Measurements from ENCODE around the gene TANGO2. TPM values are rescaled to one million over a fixed set of nuclear protein-coding genes. Genes with fewer than 3 reads are reported as not detected.

Gene TANGO2
- total and polyA plus RNA-seq, 7 donors, result 20.6 to 73.3 (median 34.9) TPM

GRCh38 chr22:20033045-20033706, 12.3 kb downstream of the TANGO2 start:
- Histone ChIP-seq H3K27me3 (ENCODE audit: insufficient read depth in 3 of 3, low read length in 2 of 3) (no peaks in the 10 kb centered on the region), H3K4me3 (no peak overlapping the region), H3K27ac (peak overlapping the region; percentile 74), H3K36me3 (ENCODE audit: insufficient read depth in 1 of 2, low read depth in 1 of 2) (peaks cover 0 to 25% of the 10 kb centered on the region in 2 donors), H3K9me3 (no peaks in the 10 kb centered on the region), H3K4me1 (peaks cover 32% of the 10 kb centered on the region)
- 27 to 39% (median 37%) methylated on average over 10 to 14 of the region's 14 CpGs for WGBS, 3 donors
- DNase-seq (peak; percentile 61 to 81), ATAC-seq (peak; percentile 74 to 88 (median 80))
- intact Hi-C loops (cut with DNase I), result no loop called here
- no peak for TF ChIP-seq CTCF (IDR thresholded peaks at IDR 0.05)

- Histone ChIP-seq H3K4me1 (peaks cover 22% of the 10 kb centered on the region), H3K27ac (no peak overlapping the region), H3K9me3 (no peaks in the 10 kb centered on the region), H3K36me3 (ENCODE audit: insufficient read depth in 1 of 2, low read depth in 1 of 2) (peaks cover 0 to 35% of the 10 kb centered on the region in 2 donors), H3K27me3 (ENCODE audit: insufficient read depth in 3 of 3, low read length in 2 of 3) (no peaks in the 10 kb centered on the region), H3K4me3 (no peak overlapping the region)
- DNase-seq (no peak), ATAC-seq (no peak)
- intact Hi-C loops (cut with DNase I), result no loop called here
- 71 to 85% (median 78%) methylated on average over 5 of the region's 5 CpGs for WGBS, 3 donors
- TF ChIP-seq CTCF (IDR thresholded peaks at IDR 0.05), result no peak
Measured at GRCh38 chr22:20034143-20034542, 13.2 kb downstream of the TANGO2 start.

- no peaks in the 10 kb centered on the region for H3K9me3 ChIP-seq
- H3K4me1 ChIP-seq, result peaks cover 20% of the 10 kb centered on the region
- no peak overlapping the region for H3K4me3 ChIP-seq
- no peak overlapping the region for H3K27ac ChIP-seq
- H3K36me3 ChIP-seq (ENCODE audit: insufficient read depth in 1 of 2, low read depth in 1 of 2), result peaks cover 0 to 47% of the 10 kb centered on the region in 2 donors
- intact Hi-C loops (cut with DNase I), result no loop called here
- no peak for TF ChIP-seq CTCF (IDR thresholded peaks at IDR 0.05)
- ATAC-seq (no peak), DNase-seq (no peak)
- WGBS, 3 donors, result 73 to 83% (median 79%) methylated on average over 16 of the region's 16 CpGs
- H3K27me3 ChIP-seq (ENCODE audit: insufficient read depth in 3 of 3, low read length in 2 of 3), result no peaks in the 10 kb centered on the region
Measured at GRCh38 chr22:20035375-20036083, 14.6 kb downstream of the TANGO2 start.

GRCh38 chr22:20036084-20036482, 15.2 kb downstream of the TANGO2 start:
- H3K4me1 ChIP-seq, result peaks cover 20% of the 10 kb centered on the region
- no peaks in the 10 kb centered on the region for H3K9me3 ChIP-seq
- ATAC-seq (no peak), DNase-seq (no peak)
- 86 to 93% (median 91%) methylated on average over 10 of the region's 10 CpGs for WGBS, 3 donors
- no peaks in the 10 kb centered on the region for H3K27me3 ChIP-seq (ENCODE audit: insufficient read depth in 3 of 3, low read length in 2 of 3)
- TF ChIP-seq CTCF (IDR thresholded peaks at IDR 0.05), result no peak
- H3K27ac ChIP-seq, result no peak overlapping the region
- intact Hi-C loops (cut with DNase I), result no loop called here
- H3K4me3 ChIP-seq, result no peak overlapping the region
- peaks cover 0 to 52% of the 10 kb centered on the region in 2 donors for H3K36me3 ChIP-seq (ENCODE audit: insufficient read depth in 1 of 2, low read depth in 1 of 2)
